Measurements from ENCODE around the gene TTC7B.
"Not testable (repeated sequence)": the region's sequence is repeated elsewhere in the genome, so short reads cannot be mapped to it uniquely, and the experiment has no call there.

The TTC7B gene

GRCh38 chr14:90830931-90831701 is 14.9 kb upstream of the TTC7B start:
- DNase-seq (ENCODE audit: low spot score), result no peak

DNA sequence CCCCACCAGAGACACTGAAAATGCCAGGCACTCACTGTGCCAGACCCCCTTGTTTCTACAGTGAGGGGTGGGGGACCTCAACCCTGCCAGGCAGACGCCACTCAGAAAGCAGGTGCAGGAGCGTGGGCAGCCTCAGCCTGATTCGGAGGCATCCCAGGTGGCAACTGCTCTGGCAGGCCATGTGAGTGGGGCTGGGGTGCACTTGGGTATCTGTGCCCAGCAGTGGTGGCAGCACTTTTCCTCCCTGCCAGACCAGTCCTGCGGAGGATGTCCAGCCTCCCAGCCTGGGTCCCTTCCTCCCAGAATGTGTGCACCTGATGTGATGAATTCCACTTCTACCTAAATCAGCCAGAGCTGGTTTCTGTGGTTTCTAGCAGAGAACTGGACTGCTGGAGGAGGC is 13.4 kb upstream of the TTC7B start:
- DNase-seq (ENCODE audit: low spot score), result no peak

DNA sequence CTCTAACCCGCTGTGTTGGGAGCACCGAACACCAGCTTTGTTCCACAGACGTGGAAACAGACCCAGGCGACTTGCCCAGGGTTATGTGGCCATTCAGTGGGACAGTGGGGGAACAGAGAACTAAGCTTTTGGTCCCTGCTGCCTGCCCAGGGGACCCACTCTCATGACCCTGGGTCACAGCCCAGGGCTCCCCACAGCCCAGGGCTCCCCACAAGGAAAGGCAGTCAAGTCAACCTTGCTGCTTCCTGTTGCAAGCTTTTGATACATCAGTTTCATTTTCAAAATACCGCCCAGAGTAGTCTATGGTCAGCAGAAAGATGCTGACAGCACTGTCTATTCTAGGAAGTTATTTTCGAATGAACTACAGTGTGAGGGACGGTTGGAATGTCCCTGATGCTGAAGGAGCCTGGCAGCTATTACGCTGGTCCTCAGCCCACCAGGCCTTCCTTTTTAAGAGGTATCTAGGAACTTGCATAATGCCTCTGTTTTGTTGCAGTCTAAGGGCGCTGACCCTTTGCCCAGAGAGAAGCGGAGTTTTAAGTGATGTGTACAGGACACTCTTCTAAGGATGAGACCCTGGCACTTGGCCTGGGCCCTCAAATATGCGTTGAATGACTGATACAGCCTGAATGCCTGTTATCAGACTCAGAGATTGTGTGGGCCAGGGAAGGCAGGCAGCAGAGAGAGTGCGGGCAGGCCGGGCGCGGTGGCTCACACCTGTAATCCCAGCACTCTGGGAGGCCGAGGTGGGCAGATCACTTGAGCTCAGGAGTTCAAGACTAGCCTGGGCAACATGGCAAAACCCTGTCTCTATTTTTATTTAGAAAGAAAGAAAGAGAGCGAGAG is 12.6 kb upstream of the TTC7B start:
- DNase-seq (ENCODE audit: low spot score), result peak; percentile 14

DNA sequence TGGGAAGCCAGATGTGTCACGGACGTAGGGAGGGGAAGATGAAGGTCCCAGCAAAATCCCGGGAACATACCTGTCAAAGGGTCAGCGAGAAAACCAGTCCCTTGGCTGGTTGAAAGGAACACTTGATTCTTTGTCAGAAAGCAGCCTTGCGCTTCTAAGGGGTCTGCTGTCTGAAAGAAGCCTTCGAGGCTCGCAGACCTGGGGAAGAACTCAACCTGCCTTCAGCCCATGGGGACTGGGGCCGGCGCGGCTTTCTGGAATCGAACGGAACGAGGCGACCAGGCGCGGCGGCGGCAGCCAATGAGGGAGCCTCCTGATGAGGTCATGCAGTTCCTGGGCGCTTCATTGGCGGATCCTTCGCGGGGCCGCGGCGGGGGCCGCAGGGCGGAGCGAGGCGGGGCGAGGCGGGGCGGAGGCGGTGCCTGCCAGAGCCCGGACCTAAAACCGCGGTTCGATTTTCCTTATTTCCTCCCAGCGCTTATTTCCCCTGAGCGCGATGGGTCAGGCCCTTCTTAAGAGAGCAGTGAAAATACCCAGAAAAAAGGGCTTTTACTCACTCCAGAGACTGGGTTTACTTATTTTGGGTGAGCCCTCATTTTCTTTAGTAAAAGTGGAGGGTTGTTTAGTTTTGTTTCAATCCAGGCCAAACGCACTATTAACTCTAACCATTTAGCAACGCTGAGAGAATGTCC is 11.8 kb upstream of the TTC7B start:
- DNase-seq (ENCODE audit: low spot score), result peak; percentile 89

GRCh38 chr14:90823542-90823941 is 7.3 kb upstream of the TTC7B start:
- DNase-seq (ENCODE audit: low spot score), result not testable (repeated sequence)

- DNase-seq (ENCODE audit: low spot score), result no peak
Observed at GRCh38 chr14:90820958-90821357, 4.7 kb upstream of the TTC7B start.

- DNase-seq (ENCODE audit: low spot score), result no peak
Observed at GRCh38 chr14:90819734-90820393, 3.6 kb upstream of the TTC7B start.

- DNase-seq (ENCODE audit: low spot score), result no peak
Observed at GRCh38 chr14:90818715-90819114, 2.5 kb upstream of the TTC7B start.

DNA sequence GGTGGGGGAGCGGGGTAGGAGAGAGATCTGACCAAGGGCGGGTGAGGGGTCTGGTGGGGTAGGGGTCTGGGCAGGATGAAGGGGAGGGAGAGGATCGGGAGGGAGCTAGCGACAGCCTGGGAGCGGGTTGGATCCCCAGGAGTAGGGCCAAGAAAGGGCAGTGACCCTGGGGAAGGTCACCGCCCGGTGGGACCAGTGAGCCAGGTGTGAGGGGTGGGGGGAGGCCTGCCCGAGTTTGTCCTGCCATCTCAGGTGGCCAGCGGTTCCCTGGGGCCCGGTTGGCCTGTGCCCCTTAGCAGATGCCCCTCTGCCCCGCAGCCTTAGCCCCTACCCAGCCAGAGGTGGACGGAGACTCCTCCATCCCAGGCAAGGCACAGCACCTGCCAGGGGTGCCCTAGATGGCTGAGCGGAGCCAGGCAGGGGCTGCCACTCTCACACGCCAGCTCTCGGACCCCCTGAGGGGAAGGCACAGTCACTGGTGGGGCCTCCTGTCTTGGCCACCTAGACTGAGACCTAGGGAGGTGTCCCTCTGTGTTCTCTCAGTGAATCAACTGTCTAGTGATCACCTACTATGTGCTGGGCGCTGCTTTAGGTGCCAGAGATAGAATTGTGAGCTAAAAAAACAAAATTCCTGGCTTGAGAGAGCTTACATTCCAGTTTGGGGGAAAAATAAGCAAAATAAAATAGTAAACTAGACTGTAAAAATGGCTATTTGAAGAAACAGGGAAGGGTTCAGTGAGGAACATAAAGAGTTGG is 629 bp upstream of the TTC7B start:
- DNase-seq (ENCODE audit: low spot score), result no peak

DNA sequence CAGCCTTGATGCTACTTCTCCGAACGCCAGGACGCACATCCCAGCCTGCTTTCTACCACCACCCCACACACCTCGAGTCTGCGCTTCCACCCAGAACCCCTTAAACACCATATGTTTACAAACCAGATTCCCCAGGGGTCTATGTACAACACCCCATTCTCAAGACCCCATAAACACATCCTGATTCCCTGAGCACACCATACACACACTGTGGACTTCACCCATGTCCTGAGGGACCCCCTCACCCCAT is 733 bp downstream of the TTC7B start:
- DNase-seq (ENCODE audit: low spot score), result no peak

DNA sequence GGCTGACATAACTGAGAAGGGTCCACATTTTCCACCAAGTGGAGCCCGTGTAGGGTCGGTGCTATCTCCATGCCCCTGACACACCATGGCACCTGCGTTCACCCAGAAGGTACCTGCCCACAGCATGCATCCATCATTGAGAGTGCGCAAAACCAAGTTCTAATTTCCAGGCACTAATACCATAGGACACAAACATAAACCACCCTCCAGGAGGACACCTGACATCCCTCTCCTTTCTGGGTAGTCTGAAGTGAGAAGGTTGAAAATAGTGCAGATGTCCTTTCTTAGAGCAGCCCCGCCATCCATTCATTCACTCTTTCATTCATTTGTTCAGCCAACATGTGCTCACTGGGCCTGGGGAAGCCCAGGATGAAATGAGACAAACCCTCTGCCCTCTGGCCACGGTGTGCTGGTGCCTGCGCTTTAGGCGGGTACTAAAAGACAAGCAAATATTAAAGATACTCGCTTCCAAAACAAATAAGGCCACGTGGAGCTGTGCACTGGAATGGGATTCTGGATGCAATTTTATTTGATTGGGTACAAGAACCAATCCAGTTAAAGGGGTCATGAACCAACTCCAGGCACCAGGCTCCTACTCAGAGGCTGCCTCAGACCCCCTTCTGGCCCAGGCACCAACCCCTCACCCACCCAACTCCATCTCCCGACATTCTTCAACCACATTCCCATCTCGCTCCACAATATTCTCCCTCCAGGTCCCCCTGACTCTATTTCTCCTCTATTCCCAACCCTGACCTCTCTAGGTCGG is 1.2 kb downstream of the TTC7B start:
- DNase-seq (ENCODE audit: low spot score), result no peak

DNA sequence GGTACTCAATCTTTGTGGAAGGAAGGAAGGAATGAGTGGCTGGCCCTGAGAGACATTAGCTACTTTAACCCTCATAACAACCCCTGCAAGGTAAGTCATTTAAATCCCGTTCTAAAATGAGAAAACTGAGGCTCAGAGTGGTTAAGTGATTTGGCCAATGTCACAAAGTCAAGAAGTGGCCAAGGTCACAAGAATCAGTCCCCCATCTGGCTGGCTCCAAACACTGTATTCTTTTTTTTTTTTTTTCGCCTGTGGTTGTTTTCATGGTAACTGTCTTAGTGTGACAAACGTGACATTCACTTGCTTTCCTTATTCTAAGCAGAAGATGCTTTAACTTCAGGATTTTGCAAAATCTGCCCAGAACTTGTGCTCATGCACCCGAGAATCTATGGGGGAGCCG is 2.8 kb downstream of the TTC7B start:
- DNase-seq (ENCODE audit: low spot score), result no peak

GRCh38 chr14:90812109-90812508 is 4.1 kb downstream of the TTC7B start:
- DNase-seq (ENCODE audit: low spot score), result no peak

DNA sequence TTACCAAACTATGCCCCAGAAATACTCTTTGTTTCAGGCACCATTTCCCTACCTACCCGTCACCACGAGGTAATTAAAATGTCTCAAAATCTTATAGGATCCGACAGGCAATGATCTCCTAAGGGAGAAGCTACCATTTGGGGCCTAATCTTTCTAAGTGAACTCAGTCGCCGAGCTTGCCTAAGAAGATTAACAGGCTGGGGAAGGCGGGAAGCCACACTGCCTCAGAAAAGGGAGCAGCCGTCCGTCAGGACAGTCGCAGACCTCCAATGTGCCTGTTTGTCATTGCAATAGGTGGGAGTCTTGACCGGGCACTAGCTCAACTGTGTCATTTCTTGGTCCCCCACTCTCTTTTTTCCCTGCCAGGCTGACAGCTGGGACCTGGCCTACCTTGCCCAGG is 4.6 kb downstream of the TTC7B start:
- no peak for DNase-seq (ENCODE audit: low spot score)

- DNase-seq (ENCODE audit: low spot score), result no peak
Observed at GRCh38 chr14:90810806-90811205, 5.4 kb downstream of the TTC7B start.

DNA sequence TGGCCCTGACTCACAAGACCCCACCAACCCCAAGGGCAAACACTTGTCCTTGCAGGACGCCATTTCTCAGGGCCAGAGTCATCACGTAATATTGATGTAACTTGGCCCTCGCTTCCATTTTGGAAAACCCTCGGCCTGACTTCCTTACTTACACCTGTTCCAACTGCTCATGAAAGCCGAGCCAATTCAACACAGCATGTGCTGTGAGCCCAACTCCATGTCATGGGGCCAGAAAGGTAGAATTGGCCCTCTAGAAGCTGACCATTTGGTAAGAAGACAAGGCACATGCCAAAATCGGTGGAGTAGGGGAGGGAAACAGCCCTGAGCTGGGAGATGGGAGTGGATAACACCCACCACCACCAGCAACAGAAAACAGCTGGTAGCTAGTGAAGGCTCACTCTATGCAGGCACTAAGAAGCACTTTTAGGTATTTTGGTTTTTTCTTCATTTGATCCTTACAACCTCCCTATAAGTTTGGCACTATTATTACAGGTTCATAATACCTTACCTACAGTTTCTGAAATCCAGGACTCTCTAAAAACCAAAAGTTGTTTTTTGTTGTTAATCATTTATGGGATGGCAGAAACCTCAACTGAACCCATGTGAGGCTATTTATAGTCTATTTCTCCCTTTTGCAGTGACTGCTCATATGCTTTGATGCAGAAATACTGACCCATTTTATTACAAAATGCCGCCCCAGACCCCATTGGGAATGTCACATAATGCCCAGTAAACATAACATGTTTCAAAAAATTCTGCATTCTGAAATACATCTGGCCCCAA is 6.5 kb downstream of the TTC7B start:
- DNase-seq (ENCODE audit: low spot score), result no peak

DNA sequence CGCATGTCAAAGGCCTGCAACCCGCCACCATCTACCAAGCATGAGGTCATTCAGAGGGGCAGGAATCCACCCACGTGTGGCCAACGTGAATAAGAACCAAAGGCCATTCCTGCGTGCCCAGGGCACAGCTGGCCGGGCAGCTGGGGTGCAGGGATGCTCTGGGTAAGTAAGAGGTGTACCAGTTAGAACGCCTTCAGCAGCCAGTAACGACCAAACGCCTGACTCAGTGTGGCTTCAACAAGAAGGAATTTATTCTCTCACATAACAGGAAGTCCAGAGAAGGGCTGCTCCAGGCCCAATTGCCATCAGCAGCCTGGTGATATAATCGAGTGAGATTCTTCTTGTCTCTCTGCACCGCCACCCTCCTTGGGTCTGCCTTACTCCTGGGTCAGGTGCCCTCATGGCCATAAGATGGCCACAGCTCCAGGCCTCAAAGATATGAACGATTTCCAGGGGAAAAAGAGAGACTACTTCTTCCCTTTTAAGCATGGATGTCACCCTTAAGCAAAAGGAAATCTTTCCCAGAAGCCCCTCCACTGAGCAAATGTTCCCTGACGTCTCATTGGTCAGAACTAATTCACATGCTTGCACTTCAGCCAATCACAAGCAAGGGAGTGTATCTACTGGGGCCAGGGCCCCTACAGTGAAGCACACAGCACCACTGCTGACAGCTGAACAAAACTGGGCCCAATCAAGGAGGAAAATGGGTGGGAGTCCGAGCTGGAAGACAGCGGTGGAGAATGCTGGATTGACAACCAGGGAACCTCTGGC is 7.3 kb downstream of the TTC7B start:
- no peak for DNase-seq (ENCODE audit: low spot score)

DNA sequence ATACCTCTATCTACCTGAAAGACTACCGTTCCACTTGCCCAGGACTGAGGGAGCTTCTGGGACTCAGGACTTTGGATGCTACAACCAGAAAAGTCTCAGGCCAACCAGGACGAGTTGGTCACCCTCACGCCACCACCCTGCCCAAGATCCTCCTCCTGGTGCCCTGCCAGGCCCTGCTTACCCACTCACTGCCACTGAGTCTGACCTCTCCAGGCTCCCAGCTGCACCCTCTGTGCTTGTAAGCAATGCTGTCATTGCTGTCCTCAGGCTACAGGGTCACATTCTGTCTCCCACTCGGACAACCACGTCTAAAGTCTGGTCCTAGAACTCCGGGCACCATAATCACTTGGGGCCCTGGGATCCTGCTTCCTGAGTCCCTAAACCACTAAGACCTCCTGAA is 9.2 kb downstream of the TTC7B start:
- no peak for DNase-seq (ENCODE audit: low spot score)
